T-helper 2 cell treated with Interferon-gamma antibody and Interleukin-4, amounts not matched to agents 5 μg/mL and 100 μg/mL, for 36 hours (primary cell): ENCODE data around the gene SH3RF2.

Experiments
- DNase-seq: peaks from one replicate; pipeline ENCODE4 v3.0.0; 2021; ENCODE audit warnings: low spot score
- H3K27ac Mint-ChIP-seq: one replicate; pipeline ENCODE4 v1.8.0; 2021; ENCODE audit warnings: mild to moderate bottlenecking, mixed read lengths
- H3K27me3 Mint-ChIP-seq: one replicate; pipeline ENCODE4 v1.8.0; 2021; ENCODE audit warnings: low read depth, mixed read lengths
- H3K36me3 Mint-ChIP-seq: one replicate; pipeline ENCODE4 v1.8.0; 2021; ENCODE audit warnings: low read depth, mixed read lengths
- H3K4me1 Mint-ChIP-seq: one replicate; pipeline ENCODE4 v1.8.0; 2021; ENCODE audit warnings: low read depth, mixed read lengths
- H3K4me3 Mint-ChIP-seq: one replicate; pipeline ENCODE4 v1.8.0; 2022; ENCODE audit warnings: mild to moderate bottlenecking, moderate library complexity, mixed read lengths
- H3K9me3 Mint-ChIP-seq: one replicate; pipeline ENCODE4 v1.8.0; 2021; ENCODE audit warnings: mixed read lengths

The SH3RF2 gene

DNA sequence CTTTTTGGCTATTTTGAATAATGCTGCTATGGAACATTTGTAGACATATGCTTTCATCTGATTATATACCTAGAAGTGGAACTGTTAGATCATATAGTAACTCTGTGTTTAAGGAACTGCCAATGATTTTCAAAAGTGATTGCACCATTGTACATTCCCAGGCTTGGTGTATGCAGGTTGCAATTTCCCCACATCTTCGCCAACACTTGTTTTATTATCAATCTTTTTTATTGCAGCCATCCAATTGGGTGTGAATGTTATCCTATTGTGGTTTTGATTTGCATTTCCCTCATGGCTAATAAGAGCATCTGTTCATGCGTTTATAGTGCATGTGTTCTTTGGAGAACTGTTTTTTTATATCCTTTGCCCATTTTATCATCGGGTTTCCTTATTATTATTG is 87.7 kb downstream of the SH3RF2 start:
- Mint-ChIP-seq H3K9me3 (no peaks in the 10 kb centered on the region), H3K36me3 (no peaks in the 10 kb centered on the region), H3K27me3 (peaks cover 12% of the 10 kb centered on the region), H3K4me1 (no peaks in the 10 kb centered on the region), H3K4me3 (no peak overlapping the region), H3K27ac (no peak overlapping the region)
- no peak for DNase-seq

DNA sequence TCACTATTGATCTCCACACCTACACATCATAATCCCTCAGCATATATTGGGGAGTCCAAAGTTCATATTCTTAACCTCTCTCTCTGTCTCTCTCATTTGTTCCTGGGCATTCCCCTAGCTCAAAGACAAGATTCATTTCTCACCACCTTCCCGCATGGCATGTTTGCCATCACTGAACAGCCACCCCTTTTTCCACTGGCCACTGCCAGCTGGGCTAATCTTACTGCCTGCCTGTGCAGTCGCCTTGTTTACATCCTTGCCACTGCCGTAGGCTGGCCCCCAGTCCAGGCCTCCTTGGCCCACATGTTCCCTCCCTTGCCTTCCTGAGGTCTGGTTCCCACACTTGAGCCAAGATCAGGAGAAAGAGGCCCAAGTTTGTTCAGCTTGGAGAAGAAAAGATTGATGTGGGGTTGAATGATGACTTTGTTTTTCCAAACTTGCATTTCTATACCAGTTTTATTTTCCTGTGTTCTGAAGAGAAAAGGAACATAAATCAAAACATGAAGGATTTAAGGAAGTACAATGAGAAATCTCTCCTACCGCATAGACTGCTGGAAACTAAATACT is 88.8 kb downstream of the SH3RF2 start:
- DNase-seq: no peak
- Mint-ChIP-seq H3K36me3 (no peaks in the 10 kb centered on the region), H3K4me3 (no peak overlapping the region), H3K27me3 (peaks cover 12% of the 10 kb centered on the region), H3K9me3 (no peaks in the 10 kb centered on the region), H3K27ac (no peak overlapping the region), H3K4me1 (no peaks in the 10 kb centered on the region)

DNA sequence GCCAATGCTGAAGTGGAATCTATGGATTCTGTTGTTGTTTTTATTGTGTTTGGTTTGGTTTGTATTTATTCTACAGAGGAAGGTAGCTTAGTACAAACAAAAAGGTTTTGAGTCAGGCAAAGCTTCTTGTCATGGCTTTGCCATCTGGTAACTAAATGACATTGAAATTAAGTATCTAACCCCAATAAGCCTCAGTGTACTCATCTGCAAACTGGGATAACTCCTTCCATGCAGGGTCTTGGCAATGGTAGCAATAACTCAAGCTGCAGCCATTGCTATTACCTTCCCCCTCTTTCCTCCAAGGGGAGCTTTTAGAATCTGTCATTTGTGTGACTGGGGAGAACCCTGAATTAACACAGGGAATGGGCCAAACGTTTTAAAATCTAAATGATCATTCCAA is 89.3 kb downstream of the SH3RF2 start:
- Mint-ChIP-seq H3K27me3 (peaks cover 12% of the 10 kb centered on the region), H3K27ac (no peak overlapping the region), H3K9me3 (no peaks in the 10 kb centered on the region), H3K4me3 (no peak overlapping the region), H3K36me3 (no peaks in the 10 kb centered on the region), H3K4me1 (no peaks in the 10 kb centered on the region)
- no peak for DNase-seq

DNA sequence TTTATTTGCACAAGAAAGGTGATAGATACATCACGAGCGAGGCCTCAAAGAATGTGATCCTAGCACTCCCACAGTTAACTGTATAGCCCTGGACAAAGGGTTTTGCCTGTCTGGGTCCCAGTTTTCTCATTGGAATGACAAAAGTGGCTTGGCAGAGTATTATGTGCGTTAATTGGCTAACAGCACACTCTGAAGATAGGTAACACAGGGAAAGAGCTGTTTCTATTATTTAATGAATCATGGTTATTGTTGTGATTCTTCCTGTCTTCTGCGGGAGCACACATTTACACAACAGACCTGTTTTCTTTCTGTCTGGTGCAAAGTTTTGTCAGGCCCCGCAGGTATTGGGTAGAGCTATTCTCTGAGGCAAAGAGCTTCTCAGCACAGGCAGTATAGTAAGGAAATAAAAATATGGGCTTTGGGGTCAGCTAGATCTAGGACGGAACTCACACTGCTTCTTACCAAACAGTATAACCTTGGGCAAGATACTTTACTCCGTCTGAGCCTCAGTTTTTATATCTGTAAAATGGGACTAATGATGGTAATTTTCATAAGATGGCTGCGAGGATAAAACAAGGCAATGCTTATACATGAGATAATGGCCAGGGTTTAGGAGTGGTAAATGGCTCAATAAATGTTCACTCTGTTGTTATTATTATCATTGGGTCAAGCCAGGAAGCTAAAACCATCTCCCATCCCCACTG is 90.1 kb downstream of the SH3RF2 start:
- Mint-ChIP-seq H3K27me3 (peaks cover 12% of the 10 kb centered on the region), H3K9me3 (no peaks in the 10 kb centered on the region), H3K36me3 (no peaks in the 10 kb centered on the region), H3K4me1 (no peaks in the 10 kb centered on the region), H3K27ac (no peak overlapping the region), H3K4me3 (no peak overlapping the region)
- DNase-seq: no peak

DNA sequence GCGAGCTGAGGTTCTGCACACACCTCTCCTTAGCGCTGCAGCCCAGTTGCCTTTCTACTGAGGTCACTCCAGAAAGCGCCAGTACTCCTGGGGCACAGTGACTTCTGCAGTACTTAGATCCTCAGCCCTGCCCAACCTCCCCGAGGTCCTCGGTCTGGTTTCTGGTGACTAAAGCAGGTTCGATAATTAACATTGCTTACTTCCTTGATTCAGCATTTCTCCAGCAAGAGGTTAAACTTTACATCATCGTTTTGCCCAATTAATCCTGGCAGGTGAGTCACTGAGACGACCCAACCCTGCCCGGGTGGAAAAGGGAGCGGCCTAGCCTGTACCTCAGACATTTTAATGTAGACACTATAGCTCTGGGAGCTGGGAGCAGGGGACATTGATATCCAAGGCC is 91.4 kb downstream of the SH3RF2 start:
- Mint-ChIP-seq H3K4me1 (no peaks in the 10 kb centered on the region), H3K4me3 (no peak overlapping the region), H3K27me3 (peaks cover 12% of the 10 kb centered on the region), H3K36me3 (no peaks in the 10 kb centered on the region), H3K9me3 (no peaks in the 10 kb centered on the region), H3K27ac (no peak overlapping the region)
- no peak for DNase-seq

DNA sequence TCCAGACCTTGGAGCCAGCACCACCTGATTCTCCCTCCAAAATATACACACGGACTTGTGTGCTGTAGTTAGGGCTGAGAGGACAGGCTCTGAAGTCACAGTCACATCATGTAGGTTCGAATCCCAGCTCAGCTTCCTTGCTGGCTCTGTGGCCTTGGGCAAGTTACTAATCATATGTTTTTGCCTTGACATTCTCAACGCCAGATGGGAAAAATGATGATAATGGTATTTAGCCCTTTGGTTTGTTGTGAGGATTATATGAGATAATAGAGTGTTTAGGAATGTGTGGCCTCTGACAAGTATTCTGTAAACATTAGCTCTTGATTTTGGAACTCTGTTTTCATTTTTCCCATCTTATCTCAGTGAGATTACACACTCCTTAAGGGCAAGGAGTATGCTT is 96.5 kb downstream of the SH3RF2 start:
- Mint-ChIP-seq H3K4me3 (no peak overlapping the region), H3K4me1 (no peaks in the 10 kb centered on the region), H3K27ac (no peak overlapping the region), H3K9me3 (no peaks in the 10 kb centered on the region), H3K27me3 (no peaks in the 10 kb centered on the region), H3K36me3 (no peaks in the 10 kb centered on the region)
- DNase-seq: no peak

DNA sequence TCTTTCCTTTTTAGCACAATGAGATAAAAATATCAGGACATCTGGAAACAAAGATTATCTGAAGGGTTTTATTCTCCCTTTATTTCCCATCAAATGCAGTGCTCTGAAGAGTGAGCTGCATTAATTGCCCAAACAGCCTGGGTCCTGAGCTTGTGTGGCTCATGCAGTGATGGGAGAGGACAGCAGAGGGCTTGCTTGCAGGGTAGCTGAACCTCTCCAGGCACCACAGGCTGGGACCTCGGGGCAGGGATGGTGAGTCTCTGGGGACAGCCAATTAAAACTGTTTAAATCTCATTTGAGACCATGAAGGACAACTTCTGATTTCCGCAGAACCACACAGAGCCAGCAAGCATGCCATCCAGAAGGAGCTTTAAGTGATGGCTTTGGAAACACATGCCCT is 97.7 kb downstream of the SH3RF2 start:
- Mint-ChIP-seq H3K27me3 (peaks cover 4% of the 10 kb centered on the region), H3K36me3 (no peaks in the 10 kb centered on the region), H3K9me3 (no peaks in the 10 kb centered on the region), H3K27ac (no peak overlapping the region), H3K4me1 (no peaks in the 10 kb centered on the region), H3K4me3 (no peak overlapping the region)
- DNase-seq: no peak

DNA sequence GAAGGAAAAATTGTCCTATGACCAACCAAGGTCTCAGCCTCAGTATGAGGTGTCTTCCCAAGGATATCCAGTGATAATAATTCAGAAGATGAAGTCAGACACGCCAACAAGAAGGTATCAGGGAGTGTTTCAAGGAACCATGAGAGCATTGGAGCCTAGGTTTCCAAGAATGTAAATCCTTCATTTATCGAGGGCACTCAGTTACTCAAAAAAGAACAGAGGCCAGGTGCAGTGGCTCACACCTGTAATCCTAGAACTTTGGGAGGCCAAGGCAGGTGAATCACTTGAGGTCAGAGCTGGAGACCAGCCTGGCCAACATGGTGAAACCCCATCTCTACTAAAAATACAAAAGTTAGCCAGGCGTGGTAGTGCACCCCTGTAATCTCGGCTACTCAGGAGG is 98.2 kb downstream of the SH3RF2 start:
- H3K36me3 Mint-ChIP-seq: no peaks in the 10 kb centered on the region
- peaks cover 4% of the 10 kb centered on the region for H3K27me3 Mint-ChIP-seq
- no peak overlapping the region for H3K4me3 Mint-ChIP-seq
- DNase-seq: no peak
- H3K9me3 Mint-ChIP-seq: no peaks in the 10 kb centered on the region
- no peaks in the 10 kb centered on the region for H3K4me1 Mint-ChIP-seq
- H3K27ac Mint-ChIP-seq: no peak overlapping the region

DNA sequence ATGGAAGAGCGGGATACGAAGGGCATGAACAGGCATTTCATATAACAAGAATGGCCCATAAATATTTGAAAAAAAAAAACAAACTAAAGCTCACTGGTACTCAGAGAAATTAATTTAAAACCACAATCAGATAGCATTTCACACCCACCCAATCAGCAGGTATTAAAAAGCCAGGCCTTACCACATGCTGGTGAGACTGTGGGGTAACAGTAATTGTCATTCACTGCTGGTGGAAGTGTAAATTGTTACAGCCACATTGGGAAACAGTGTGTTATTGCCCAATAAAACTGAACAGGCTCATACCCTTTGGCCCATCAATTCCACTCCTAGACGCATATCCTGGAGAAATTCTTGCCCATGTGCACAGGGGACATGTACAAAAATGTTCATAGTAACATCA is 103.0 kb downstream of the SH3RF2 start:
- no peak for DNase-seq

DNA sequence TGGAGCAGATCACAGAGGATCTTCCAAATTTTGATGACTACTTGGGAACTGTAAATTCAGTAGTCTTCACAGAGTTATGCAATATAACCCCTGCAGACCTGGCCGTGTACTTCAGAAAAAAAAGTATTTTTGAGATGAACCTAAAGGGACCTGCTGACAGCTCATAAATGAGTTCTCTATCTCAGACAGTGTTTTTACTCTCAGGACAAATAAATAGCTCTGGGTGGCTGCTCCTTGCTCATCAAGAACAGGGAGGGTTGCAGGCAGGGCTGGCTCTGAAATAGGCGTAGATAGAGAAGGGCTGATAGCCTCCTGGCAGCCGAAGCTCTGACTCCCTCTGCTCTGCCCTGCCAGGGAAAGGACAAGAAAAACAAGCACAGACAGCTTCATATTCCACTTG is 104.1 kb downstream of the SH3RF2 start:
- H3K27ac Mint-ChIP-seq: no peak overlapping the region
- peaks cover 2% of the 10 kb centered on the region for H3K4me1 Mint-ChIP-seq
- H3K36me3 Mint-ChIP-seq: no peaks in the 10 kb centered on the region
- no peak overlapping the region for H3K4me3 Mint-ChIP-seq
- no peaks in the 10 kb centered on the region for H3K9me3 Mint-ChIP-seq
- H3K27me3 Mint-ChIP-seq: peaks cover 4% of the 10 kb centered on the region
- DNase-seq: no peak

More for the DNA sequence above, 103.0 kb downstream of the SH3RF2 start:
- no peak overlapping the region for H3K4me3 Mint-ChIP-seq
- H3K27me3 Mint-ChIP-seq: peaks cover 4% of the 10 kb centered on the region
- H3K36me3 Mint-ChIP-seq: no peaks in the 10 kb centered on the region
- H3K27ac Mint-ChIP-seq: no peak overlapping the region
- no peaks in the 10 kb centered on the region for H3K9me3 Mint-ChIP-seq
- peaks cover 2% of the 10 kb centered on the region for H3K4me1 Mint-ChIP-seq

DNA sequence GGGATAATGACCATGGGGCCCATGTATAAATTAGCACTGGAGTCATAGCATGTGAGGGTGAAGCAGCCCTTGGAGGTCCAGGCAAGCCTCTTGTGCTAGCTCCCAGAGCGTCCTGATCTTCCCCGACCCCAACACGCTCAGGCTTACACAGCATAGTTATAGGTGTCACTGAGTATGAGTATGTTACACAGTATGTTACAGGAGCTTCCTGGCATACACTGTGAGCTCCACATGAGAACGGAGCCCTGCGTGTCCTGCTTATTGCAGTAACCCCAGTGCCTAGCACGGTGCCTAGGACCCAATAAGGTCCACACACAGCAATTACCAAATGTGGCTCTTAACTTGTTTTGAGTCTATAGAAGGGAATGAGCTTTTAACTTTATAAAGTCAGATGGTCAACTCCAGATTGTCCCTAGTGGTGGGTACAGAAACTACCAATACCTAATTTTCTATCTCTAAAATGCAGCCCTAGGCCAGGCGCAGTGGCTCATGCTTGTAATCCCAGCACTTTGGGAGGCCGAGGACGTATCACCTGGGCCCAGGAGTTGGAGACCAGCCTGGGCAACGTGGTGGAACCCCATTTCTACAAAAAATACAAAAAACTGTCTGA is 104.9 kb downstream of the SH3RF2 start:
- no peak overlapping the region for H3K27ac Mint-ChIP-seq
- H3K4me1 Mint-ChIP-seq: peaks cover 2% of the 10 kb centered on the region
- DNase-seq: no peak
- peaks cover 4% of the 10 kb centered on the region for H3K27me3 Mint-ChIP-seq
- H3K4me3 Mint-ChIP-seq: no peak overlapping the region
- no peaks in the 10 kb centered on the region for H3K36me3 Mint-ChIP-seq
- H3K9me3 Mint-ChIP-seq: no peaks in the 10 kb centered on the region

DNA sequence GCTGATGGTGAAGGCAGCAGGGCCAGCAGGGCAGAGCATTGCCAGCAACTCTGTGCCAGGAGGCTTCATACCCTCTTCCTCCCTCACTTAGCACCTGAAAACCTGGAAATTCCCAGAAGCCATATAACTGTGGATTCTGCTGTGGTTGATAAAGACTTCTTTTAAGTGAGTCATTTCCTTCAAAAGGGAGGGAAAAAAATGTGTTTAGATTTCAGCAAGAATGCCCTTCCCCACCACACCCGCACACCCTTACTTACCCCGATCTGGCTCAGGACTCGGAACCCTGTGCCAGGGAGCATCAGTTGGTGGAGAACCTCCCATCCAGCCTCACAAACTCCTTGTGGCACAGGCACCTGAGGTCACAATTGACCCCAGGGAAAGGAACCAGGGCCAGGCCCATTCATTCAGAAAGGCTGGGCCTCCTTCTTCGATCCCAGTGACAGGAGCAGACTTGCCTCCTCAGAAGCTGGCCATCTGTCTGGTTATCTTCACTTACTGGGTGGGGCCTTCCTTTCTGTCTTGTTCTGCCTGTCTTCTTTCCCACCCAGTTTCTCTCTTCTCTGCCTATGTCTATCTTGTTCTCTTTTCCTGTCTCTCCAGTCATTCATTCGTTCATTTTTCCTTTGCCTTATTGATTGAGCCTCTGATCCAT is 106.4 kb downstream of the SH3RF2 start:
- Mint-ChIP-seq H3K9me3 (no peaks in the 10 kb centered on the region), H3K4me1 (peaks cover 2% of the 10 kb centered on the region), H3K36me3 (no peaks in the 10 kb centered on the region), H3K27ac (no peak overlapping the region), H3K27me3 (peaks cover 4% of the 10 kb centered on the region), H3K4me3 (no peak overlapping the region)
- DNase-seq: no peak

DNA sequence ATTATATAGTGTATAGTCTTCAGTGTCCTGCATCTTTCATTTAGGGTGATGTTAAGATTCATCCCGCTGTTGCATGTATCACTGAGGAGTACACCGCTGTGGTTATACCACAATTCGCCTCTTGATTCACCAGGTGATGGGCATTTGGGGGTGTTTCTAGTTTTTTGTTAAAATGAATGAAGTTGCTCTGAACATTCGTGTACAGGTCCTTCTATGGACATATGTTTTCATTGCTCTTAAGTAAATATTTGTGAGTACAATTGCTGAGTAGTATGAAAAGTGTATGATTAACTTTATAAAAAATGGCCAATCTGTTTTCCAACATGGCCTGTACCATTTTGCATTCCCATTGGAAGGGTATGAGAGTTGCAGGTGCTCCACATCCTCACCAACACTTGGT is 107.3 kb downstream of the SH3RF2 start:
- Mint-ChIP-seq H3K9me3 (no peaks in the 10 kb centered on the region), H3K36me3 (no peaks in the 10 kb centered on the region), H3K27ac (no peak overlapping the region), H3K4me3 (no peak overlapping the region), H3K27me3 (peaks cover 4% of the 10 kb centered on the region), H3K4me1 (peaks cover 2% of the 10 kb centered on the region)
- no peak for DNase-seq

DNA sequence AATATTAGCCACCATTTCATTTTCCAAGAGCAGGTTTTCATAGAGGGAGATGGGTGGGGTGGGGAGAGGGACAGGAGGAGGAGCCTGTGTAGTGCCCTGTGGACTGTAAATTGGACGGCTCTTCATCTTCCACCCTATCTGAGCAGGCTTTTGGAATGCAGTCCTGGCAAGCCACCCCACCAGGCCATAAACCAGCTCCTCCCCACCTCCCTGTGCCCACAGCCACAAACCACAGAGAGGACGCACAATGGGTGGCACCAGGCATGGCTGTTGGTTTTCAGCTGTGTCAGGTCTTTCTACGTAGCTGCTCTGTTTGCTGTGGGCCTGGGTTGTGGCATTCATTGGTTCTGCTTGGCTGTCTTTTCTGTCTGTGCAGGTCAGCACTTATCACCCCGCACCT is 111.0 kb downstream of the SH3RF2 start:
- no peak overlapping the region for H3K4me3 Mint-ChIP-seq
- no peaks in the 10 kb centered on the region for H3K36me3 Mint-ChIP-seq
- H3K27ac Mint-ChIP-seq: no peak overlapping the region
- H3K4me1 Mint-ChIP-seq: peaks cover 2% of the 10 kb centered on the region
- no peaks in the 10 kb centered on the region for H3K9me3 Mint-ChIP-seq
- peaks cover 7% of the 10 kb centered on the region for H3K27me3 Mint-ChIP-seq
- DNase-seq: no peak
